Loucy (cell line): ENCODE data around the gene PDE4D.

ENCODE experiments used
- H2AFZ ChIP-seq: fragments of 200-600 bp; sonication (generic); 2 replicates; pipeline ENCODE4 v1.6.0; 2016; ENCODE audit warnings: antibody characterized with exemption, mild to moderate bottlenecking, low read length, moderate library complexity
- H3F3A ChIP-seq: fragments of 200-600 bp; 2 replicates; pipeline ENCODE4 v1.6.0; 2016; ENCODE audit warnings: antibody characterized with exemption, low read depth, mild to moderate bottlenecking
- H3K27me3 ChIP-seq: fragments of 200-600 bp; sonication (generic); 2 replicates; pipeline ENCODE4 v1.6.1; 2014; ENCODE audit warnings: low read length, mild to moderate bottlenecking; ENCODE audit not compliant: insufficient read depth, poor library complexity, severe bottlenecking
- H3K36me3 ChIP-seq: fragments of 200-600 bp; sonication (generic); 2 replicates; pipeline ENCODE4 v1.6.1; 2016; ENCODE audit warnings: low read length; ENCODE audit not compliant: insufficient read depth
- H3K4me1 ChIP-seq: fragments of 200-600 bp; sonication (generic); 2 replicates; pipeline ENCODE4 v1.5.1; 2014; ENCODE audit warnings: low read length, mild to moderate bottlenecking; ENCODE audit not compliant: insufficient read depth, poor library complexity, severe bottlenecking
- H3K4me2 ChIP-seq: fragments of 200-600 bp; sonication (generic); 2 replicates; pipeline ENCODE4 v1.6.0; 2014; ENCODE audit warnings: antibody characterized with exemption, low read length, low read depth, mild to moderate bottlenecking; ENCODE audit not compliant: poor library complexity, severe bottlenecking
- H3K4me3 ChIP-seq: fragments of 200-600 bp; sonication (generic); 2 replicates; pipeline ENCODE4 v1.5.1; 2014; ENCODE audit warnings: low read length, mild to moderate bottlenecking, mixed read lengths; ENCODE audit not compliant: poor library complexity, severe bottlenecking
- H3K79me2 ChIP-seq: fragments of 200-600 bp; sonication (generic); 2 replicates; pipeline ENCODE4 v1.6.1; 2014; ENCODE audit warnings: low read length; ENCODE audit not compliant: insufficient read depth
- H3K9ac ChIP-seq: fragments of 200-600 bp; sonication (generic); 2 replicates; pipeline ENCODE4 v1.6.0; 2014; ENCODE audit warnings: mild to moderate bottlenecking, low read depth, low read length, moderate library complexity; ENCODE audit not compliant: poor library complexity, severe bottlenecking
- H3K9me2 ChIP-seq: fragments of 200-600 bp; sonication (generic); replicated peaks from 2 replicates; pipeline ENCODE4 v1.6.1; 2016; ENCODE audit warnings: low read depth, low read length, mixed read lengths
- H3K9me3 ChIP-seq: fragments of 200-600 bp; sonication (generic); 2 replicates; pipeline ENCODE4 v1.6.1; 2014; ENCODE audit warnings: mild to moderate bottlenecking, antibody characterized with exemption, low read length, low read depth; ENCODE audit not compliant: insufficient read depth
- H4K20me1 ChIP-seq: fragments of 200-600 bp; sonication (generic); 2 replicates; pipeline ENCODE4 v1.6.0; 2014; ENCODE audit warnings: antibody characterized with exemption, low read length, mild to moderate bottlenecking; ENCODE audit not compliant: insufficient read depth, poor library complexity, severe bottlenecking
- EZH2phosphoT487 ChIP-seq: fragments of 200-600 bp; IDR thresholded peaks from 2 replicates; pipeline ENCODE4 v1.6.1; 2018; ENCODE audit warnings: antibody characterized with exemption, mild to moderate bottlenecking, moderate library complexity, borderline replicate concordance
- TF ChIP-seq, protein P1 (sequence below): fragments of 200-600 bp; sonication (generic); conservative IDR thresholded peaks from 2 replicates; pipeline ENCODE4 v1.5.1; 2014; ENCODE audit warnings: mild to moderate bottlenecking, antibody characterized with exemption, low read length

Gene PDE4D

DNA sequence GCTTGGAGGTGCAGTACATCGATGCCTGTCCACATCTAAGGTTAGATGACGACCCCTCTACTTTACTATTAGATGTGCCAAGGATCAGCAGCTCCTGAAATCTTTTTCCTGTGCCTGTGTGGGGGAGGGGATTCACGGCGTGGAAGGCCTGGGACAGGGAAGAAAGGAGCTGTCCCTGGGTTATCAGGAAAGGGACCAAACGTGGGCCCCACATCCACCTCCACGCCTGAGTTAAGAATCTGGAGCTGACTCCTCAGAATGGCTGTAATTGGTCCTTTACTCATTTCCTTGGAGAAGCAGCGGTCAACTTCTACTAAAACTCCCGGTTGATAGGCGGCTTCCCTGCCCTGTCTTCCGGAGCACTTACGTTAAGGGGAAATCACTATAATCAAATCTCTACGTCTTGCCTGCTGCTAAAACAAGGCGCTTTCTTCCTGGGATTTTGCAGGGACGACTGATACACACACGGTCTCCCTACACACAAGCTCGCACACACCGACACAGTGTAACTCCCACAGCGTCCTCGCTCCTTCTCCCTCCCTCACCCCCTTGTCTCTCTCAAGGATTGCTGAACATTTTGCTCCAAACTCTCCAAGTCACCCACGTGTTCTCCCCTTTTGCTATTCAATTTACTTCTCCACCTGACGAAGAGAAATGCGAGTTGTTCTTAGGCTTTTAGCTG is 1.4 kb downstream of the PDE4D start:
- H3K9ac ChIP-seq = no peak overlapping the region
- no peaks in the 10 kb centered on the region for H3K9me2 ChIP-seq
- no peak overlapping the region for H2AFZ ChIP-seq
- no peak overlapping the region for H3K4me3 ChIP-seq
- H3K27me3 ChIP-seq = no peaks in the 10 kb centered on the region
- H4K20me1 ChIP-seq = no peaks in the 10 kb centered on the region
- H3K9me3 ChIP-seq = no peaks in the 10 kb centered on the region
- H3K36me3 ChIP-seq = no peaks in the 10 kb centered on the region
- H3K79me2 ChIP-seq = no peaks in the 10 kb centered on the region
- H3F3A ChIP-seq = no peaks in the 10 kb centered on the region
- no peak for TF ChIP-seq EZH2phosphoT487
- TF ChIP-seq, protein P1, sequence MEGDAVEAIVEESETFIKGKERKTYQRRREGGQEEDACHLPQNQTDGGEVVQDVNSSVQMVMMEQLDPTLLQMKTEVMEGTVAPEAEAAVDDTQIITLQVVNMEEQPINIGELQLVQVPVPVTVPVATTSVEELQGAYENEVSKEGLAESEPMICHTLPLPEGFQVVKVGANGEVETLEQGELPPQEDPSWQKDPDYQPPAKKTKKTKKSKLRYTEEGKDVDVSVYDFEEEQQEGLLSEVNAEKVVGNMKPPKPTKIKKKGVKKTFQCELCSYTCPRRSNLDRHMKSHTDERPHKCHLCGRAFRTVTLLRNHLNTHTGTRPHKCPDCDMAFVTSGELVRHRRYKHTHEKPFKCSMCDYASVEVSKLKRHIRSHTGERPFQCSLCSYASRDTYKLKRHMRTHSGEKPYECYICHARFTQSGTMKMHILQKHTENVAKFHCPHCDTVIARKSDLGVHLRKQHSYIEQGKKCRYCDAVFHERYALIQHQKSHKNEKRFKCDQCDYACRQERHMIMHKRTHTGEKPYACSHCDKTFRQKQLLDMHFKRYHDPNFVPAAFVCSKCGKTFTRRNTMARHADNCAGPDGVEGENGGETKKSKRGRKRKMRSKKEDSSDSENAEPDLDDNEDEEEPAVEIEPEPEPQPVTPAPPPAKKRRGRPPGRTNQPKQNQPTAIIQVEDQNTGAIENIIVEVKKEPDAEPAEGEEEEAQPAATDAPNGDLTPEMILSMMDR = no peak
- H3K4me1 ChIP-seq = no peaks in the 10 kb centered on the region
- no peak overlapping the region for H3K4me2 ChIP-seq

DNA sequence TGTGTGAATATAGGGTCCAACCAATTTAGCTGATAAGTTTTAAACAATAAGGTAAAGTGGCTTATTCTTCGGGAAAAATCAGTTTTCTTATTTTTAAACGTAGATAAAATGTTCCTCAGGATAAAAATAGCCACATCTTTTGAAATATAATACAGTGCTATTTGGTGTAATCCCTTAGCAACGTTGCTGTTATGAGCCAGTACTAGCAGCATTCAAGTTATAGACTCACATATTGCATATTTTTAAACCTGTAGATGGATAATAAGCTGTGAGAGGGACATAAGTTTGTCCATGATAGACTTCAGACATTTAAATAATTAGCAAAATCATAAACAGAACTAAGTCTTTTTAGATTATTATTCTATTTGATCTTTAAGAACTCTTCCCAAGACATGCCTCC is 6.3 kb downstream of the PDE4D start:
- H3K79me2 ChIP-seq = no peaks in the 10 kb centered on the region
- no peak overlapping the region for H3K9ac ChIP-seq
- H3K4me1 ChIP-seq = no peaks in the 10 kb centered on the region
- H3K4me3 ChIP-seq = no peak overlapping the region
- H3F3A ChIP-seq = no peaks in the 10 kb centered on the region
- no peak for TF ChIP-seq EZH2phosphoT487
- TF ChIP-seq, protein P1 = no peak
- H3K27me3 ChIP-seq = no peaks in the 10 kb centered on the region
- no peaks in the 10 kb centered on the region for H4K20me1 ChIP-seq
- no peaks in the 10 kb centered on the region for H3K36me3 ChIP-seq
- no peak overlapping the region for H3K4me2 ChIP-seq
- no peaks in the 10 kb centered on the region for H3K9me2 ChIP-seq
- no peaks in the 10 kb centered on the region for H3K9me3 ChIP-seq
- no peak overlapping the region for H2AFZ ChIP-seq

DNA sequence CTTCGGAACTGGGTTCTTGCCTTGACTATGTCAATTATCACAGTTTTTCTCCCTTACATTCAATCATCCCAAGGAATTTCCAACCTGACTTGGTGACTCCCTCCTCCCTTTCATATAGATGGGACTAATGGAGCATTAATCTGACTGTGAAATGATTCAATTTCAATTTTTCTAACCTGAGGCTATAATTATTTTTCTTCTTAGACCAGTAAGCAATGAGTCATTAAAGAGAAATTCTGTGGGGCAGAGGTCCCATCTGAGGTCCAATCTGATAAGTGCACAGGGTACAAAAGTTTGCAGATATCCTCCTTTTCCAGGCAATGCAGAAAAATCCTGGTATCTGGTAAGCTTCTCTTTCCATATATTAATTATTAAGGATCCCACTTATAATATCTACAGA is 18.9 kb downstream of the PDE4D start:
- H3F3A ChIP-seq = no peaks in the 10 kb centered on the region
- H3K9ac ChIP-seq = no peak overlapping the region
- H3K36me3 ChIP-seq = no peaks in the 10 kb centered on the region
- H3K27me3 ChIP-seq = no peaks in the 10 kb centered on the region
- no peaks in the 10 kb centered on the region for H3K4me1 ChIP-seq
- no peaks in the 10 kb centered on the region for H4K20me1 ChIP-seq
- no peak overlapping the region for H3K4me2 ChIP-seq
- no peak overlapping the region for H3K4me3 ChIP-seq
- no peaks in the 10 kb centered on the region for H3K9me3 ChIP-seq
- no peak overlapping the region for H2AFZ ChIP-seq
- H3K9me2 ChIP-seq = no peaks in the 10 kb centered on the region
- TF ChIP-seq, protein P1 = no peak
- TF ChIP-seq EZH2phosphoT487 = no peak
- no peaks in the 10 kb centered on the region for H3K79me2 ChIP-seq
